Ishikawa (cell line): Measurements from ENCODE around the gene KXD1.

ENCODE experiments used
- CEBPB ChIP-seq: IDR thresholded peaks from 2 replicates; pipeline ENCODE4 v1.6.1; 2012
- EP300 ChIP-seq: IDR thresholded peaks from 2 replicates; pipeline ENCODE4 v1.6.1; 2012; ENCODE audit warnings: borderline replicate concordance
- FOXM1 ChIP-seq: IDR thresholded peaks from 2 replicates; pipeline ENCODE4 v1.6.1; 2012; ENCODE audit warnings: low read depth, borderline replicate concordance
- NFIC ChIP-seq: IDR thresholded peaks from 2 replicates; pipeline ENCODE4 v1.6.1; 2012
- RAD21 ChIP-seq: IDR thresholded peaks from 2 replicates; pipeline ENCODE4 v1.6.1; 2012; ENCODE audit warnings: low read depth
- TAF1 ChIP-seq: IDR thresholded peaks from 2 replicates; pipeline ENCODE4 v1.6.1; 2012; ENCODE audit warnings: low read depth, mild to moderate bottlenecking
- TEAD4 ChIP-seq: IDR thresholded peaks from 2 replicates; pipeline ENCODE4 v1.6.1; 2012
- YY1 ChIP-seq: IDR thresholded peaks from 2 replicates; pipeline ENCODE4 v1.6.1; 2012; ENCODE audit warnings: low read depth
- TF ChIP-seq, protein P1 (sequence below): IDR thresholded peaks from 2 replicates; pipeline ENCODE4 v1.6.1; 2012; ENCODE audit warnings: low read depth, mild to moderate bottlenecking
- TF ChIP-seq, protein P2 (sequence below): IDR thresholded peaks from 2 replicates; pipeline ENCODE4 v1.6.1; 2012

DNA sequence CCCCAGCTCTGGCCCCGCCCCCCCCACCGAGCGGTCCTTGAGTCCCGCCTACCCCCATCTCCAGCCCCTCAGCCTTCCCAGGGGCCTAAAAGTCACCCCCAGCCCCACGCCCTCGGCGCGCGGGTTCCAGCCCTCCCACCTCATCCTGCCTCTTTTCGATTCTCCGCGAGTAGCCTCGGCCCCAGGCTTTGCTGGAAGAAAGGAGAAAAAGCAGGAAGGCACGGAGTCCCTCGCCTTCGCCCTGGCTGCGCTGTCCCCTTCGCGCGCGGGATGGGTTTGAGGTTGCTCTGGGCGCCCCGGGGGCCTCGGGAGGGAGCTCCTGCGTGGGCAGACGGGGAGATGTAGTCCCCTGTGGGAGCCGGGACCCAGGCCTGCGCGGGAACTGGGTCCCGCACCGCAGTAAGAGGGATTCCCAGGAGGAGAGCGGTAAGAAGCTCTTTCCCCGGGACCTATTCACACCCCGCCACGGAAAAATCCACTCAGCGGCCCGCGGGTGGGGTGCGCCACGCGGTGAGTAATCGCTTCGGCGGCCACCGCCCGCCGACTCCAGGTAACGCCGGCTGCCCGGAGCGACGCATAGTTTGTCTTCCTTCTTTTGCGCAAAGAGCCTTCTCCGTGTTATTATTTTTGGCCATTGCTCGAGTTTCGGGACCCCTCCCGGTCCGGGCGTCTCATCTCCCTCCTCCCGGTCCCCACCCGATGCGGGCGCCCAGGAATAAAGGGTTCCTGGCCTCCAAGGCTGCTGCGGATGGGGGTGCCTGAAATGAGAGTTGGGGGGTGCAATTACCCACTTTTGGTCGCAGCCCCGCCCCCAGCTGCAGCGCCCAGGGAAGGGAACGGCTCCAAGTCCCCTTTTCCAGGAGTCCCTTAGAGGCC is 49.8 kb downstream of the KXD1 start:
- no peak for TF ChIP-seq TEAD4
- no peak for TF ChIP-seq YY1
- TF ChIP-seq NFIC, result no peak
- no peak for TF ChIP-seq CEBPB
- TF ChIP-seq RAD21, result no peak
- TF ChIP-seq, protein P1, sequence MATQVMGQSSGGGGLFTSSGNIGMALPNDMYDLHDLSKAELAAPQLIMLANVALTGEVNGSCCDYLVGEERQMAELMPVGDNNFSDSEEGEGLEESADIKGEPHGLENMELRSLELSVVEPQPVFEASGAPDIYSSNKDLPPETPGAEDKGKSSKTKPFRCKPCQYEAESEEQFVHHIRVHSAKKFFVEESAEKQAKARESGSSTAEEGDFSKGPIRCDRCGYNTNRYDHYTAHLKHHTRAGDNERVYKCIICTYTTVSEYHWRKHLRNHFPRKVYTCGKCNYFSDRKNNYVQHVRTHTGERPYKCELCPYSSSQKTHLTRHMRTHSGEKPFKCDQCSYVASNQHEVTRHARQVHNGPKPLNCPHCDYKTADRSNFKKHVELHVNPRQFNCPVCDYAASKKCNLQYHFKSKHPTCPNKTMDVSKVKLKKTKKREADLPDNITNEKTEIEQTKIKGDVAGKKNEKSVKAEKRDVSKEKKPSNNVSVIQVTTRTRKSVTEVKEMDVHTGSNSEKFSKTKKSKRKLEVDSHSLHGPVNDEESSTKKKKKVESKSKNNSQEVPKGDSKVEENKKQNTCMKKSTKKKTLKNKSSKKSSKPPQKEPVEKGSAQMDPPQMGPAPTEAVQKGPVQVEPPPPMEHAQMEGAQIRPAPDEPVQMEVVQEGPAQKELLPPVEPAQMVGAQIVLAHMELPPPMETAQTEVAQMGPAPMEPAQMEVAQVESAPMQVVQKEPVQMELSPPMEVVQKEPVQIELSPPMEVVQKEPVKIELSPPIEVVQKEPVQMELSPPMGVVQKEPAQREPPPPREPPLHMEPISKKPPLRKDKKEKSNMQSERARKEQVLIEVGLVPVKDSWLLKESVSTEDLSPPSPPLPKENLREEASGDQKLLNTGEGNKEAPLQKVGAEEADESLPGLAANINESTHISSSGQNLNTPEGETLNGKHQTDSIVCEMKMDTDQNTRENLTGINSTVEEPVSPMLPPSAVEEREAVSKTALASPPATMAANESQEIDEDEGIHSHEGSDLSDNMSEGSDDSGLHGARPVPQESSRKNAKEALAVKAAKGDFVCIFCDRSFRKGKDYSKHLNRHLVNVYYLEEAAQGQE, result no peak
- TF ChIP-seq FOXM1, result no peak
- no peak for TF ChIP-seq TAF1
- TF ChIP-seq EP300, result no peak
- TF ChIP-seq, protein P2, sequence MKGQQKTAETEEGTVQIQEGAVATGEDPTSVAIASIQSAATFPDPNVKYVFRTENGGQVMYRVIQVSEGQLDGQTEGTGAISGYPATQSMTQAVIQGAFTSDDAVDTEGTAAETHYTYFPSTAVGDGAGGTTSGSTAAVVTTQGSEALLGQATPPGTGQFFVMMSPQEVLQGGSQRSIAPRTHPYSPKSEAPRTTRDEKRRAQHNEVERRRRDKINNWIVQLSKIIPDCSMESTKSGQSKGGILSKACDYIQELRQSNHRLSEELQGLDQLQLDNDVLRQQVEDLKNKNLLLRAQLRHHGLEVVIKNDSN, result no peak
